Neuronal stem cell (in vitro differentiated cells): ENCODE results near the gene LY6G6C.

Source experiments
- DNase-seq: peaks from one replicate; pipeline ENCODE4 v3.0.0-alpha.2; 2013; ENCODE audit warnings: low spot score
- H2AFZ ChIP-seq: one replicate; pipeline ENCODE4 v1.6.1; 2013; ENCODE audit warnings: mild to moderate bottlenecking, low read length, inconsistent platforms
- H2AK5ac ChIP-seq: 2 replicates; pipeline ENCODE4 v1.6.1; 2013; ENCODE audit warnings: low read depth, mild to moderate bottlenecking, inconsistent platforms, low read length, moderate library complexity, mixed read lengths
- H2BK120ac ChIP-seq: 2 replicates; pipeline ENCODE4 v1.6.1; 2013; ENCODE audit warnings: low read depth, mild to moderate bottlenecking, inconsistent platforms, low read length, moderate library complexity, mixed read lengths
- H2BK12ac ChIP-seq: one replicate; pipeline ENCODE4 v1.6.1; 2013; ENCODE audit warnings: low read length, inconsistent platforms
- H2BK15ac ChIP-seq: 2 replicates; pipeline ENCODE4 v1.6.1; 2013; ENCODE audit warnings: mild to moderate bottlenecking, low read length, inconsistent platforms, mixed read lengths
- H2BK5ac ChIP-seq: one replicate; pipeline ENCODE4 v1.6.1; 2013; ENCODE audit warnings: inconsistent platforms, mild to moderate bottlenecking, low read length, moderate library complexity
- H3K14ac ChIP-seq: one replicate; pipeline ENCODE4 v1.6.1; 2013; ENCODE audit warnings: low read length, inconsistent platforms
- H3K18ac ChIP-seq: 2 replicates; pipeline ENCODE4 v1.6.1; 2013; ENCODE audit warnings: low read length, inconsistent platforms
- H3K23ac ChIP-seq: 2 replicates; pipeline ENCODE4 v1.6.1; 2013; ENCODE audit warnings: low read depth, mild to moderate bottlenecking, mixed read lengths, low read length, inconsistent platforms; ENCODE audit not compliant: poor library complexity
- H3K27ac ChIP-seq: replicated peaks from 3 replicates; pipeline ENCODE4 v1.5.1; 2013; ENCODE audit warnings: low read length, inconsistent platforms
- H3K27me3 ChIP-seq, 3 experiments: 2 replicates each; pipeline ENCODE4 v1.6.1; 2013; ENCODE audit warnings: low read length in 3 of 3, mild to moderate bottlenecking in 2 of 3, inconsistent platforms in 1 of 3, low read depth in 1 of 3, mixed read lengths in 1 of 3, moderate library complexity in 1 of 3; ENCODE audit not compliant: control insufficient read depth in 3 of 3, insufficient read depth in 3 of 3
- H3K36me3 ChIP-seq, 2 donors: replicated peaks in 1 of 2; 2 replicates each; pipeline ENCODE4 v1.6.1; 2013; ENCODE audit warnings: low read length in 2 of 2; ENCODE audit not compliant: control insufficient read depth in 2 of 2, insufficient read depth in 2 of 2
- H3K4ac ChIP-seq: 2 replicates; pipeline ENCODE4 v1.6.1; 2013; ENCODE audit warnings: inconsistent platforms, mild to moderate bottlenecking, low read length, moderate library complexity
- H3K4me1 ChIP-seq, 2 donors: 1 replicate in 1 of 2; 2 replicates in 1 of 2; pipeline ENCODE4 v1.6.1; 2013; ENCODE audit warnings: low read length in 2 of 2, low read depth in 1 of 2; ENCODE audit not compliant: control insufficient read depth in 2 of 2, insufficient read depth in 1 of 2
- H3K4me2 ChIP-seq: one replicate; pipeline ENCODE4 v1.6.1; 2013; ENCODE audit warnings: mild to moderate bottlenecking, low read length, inconsistent platforms; ENCODE audit not compliant: insufficient read depth, poor library complexity, severe bottlenecking
- H3K4me3 ChIP-seq, 2 donors: 2 replicates each; pipeline ENCODE4 v1.5.1; 2013; ENCODE audit warnings: low read length in 2 of 2, mild to moderate bottlenecking in 2 of 2, inconsistent platforms in 1 of 2, moderate library complexity in 1 of 2
- H3K79me1 ChIP-seq: one replicate; pipeline ENCODE4 v1.6.1; 2013; ENCODE audit warnings: low read depth, mild to moderate bottlenecking, inconsistent platforms, low read length, moderate library complexity
- H3K9ac ChIP-seq: one replicate; pipeline ENCODE4 v1.6.1; 2013; ENCODE audit warnings: mild to moderate bottlenecking, low read depth, low read length, inconsistent platforms; ENCODE audit not compliant: poor library complexity
- H3K9me3 ChIP-seq, 2 donors: replicated peaks in 1 of 2; 2 replicates each; pipeline versions ENCODE3 to v1.6.1; 2013; ENCODE audit warnings: low read length in 2 of 2, mild to moderate bottlenecking in 2 of 2, inconsistent platforms in 1 of 2, low read depth in 1 of 2, mixed read lengths in 1 of 2, moderate library complexity in 1 of 2; ENCODE audit not compliant: control insufficient read depth in 2 of 2, insufficient read depth in 1 of 2
- H4K8ac ChIP-seq: one replicate; pipeline ENCODE4 v1.6.1; 2013; ENCODE audit warnings: low read depth, mild to moderate bottlenecking, inconsistent platforms, low read length, moderate library complexity
- H4K91ac ChIP-seq: one replicate; pipeline ENCODE4 v1.6.1; 2013; ENCODE audit warnings: low read length, low read depth, mild to moderate bottlenecking, inconsistent platforms; ENCODE audit not compliant: poor library complexity
- WGBS, 2 donors: extraction: QIAGEN DNeasy Blood & Tissue Kit; methylation state at CpG; one replicate each; pipeline ENCODE4 v1.1.7; 2013; ENCODE audit warnings: missing lambda C conversion rate in 2 of 2, mixed read lengths in 1 of 2; ENCODE audit not compliant: insufficient read length in 2 of 2, insufficient replicate concordance in 1 of 2; ENCODE audit errors: extremely low coverage in 2 of 2; 5-methylcytosine and 5-hydroxymethylcytosine counted together

LY6G6C gene

GRCh38 chr6:31742894-31743293 lies 21.3 kb upstream of the LY6G6C start:
- peak overlapping the region; percentile 13 for H3K9ac ChIP-seq
- no peak overlapping the region for H2AFZ ChIP-seq
- no peaks in the 10 kb centered on the region for H3K27me3 ChIP-seq
- no peaks in the 10 kb centered on the region for H3K9me3 ChIP-seq
- H4K91ac ChIP-seq, result no peak overlapping the region
- DNase-seq, result no peak
- WGBS, 2 donors, result no CpG with 5 or more reads among the region's 3 CpGs
- H2BK5ac ChIP-seq, result no peak overlapping the region
- no peak overlapping the region for H3K4me2 ChIP-seq
- H3K36me3 ChIP-seq, result peaks cover 12 to 62% of the 10 kb centered on the region in 2 donors
- H3K4me3 ChIP-seq, result no peak overlapping the region
- no peak overlapping the region for H3K23ac ChIP-seq
- no peak overlapping the region for H3K27ac ChIP-seq
- no peak overlapping the region for H3K4ac ChIP-seq
- no peak overlapping the region for H3K18ac ChIP-seq
- no peak overlapping the region for H2AK5ac ChIP-seq
- H3K79me1 ChIP-seq, result no peaks in the 10 kb centered on the region
- H2BK15ac ChIP-seq, result no peak overlapping the region
- H4K8ac ChIP-seq, result no peak overlapping the region
- H2BK12ac ChIP-seq, result peak overlapping the region; percentile 18
- H3K14ac ChIP-seq, result no peak overlapping the region
- peaks cover 16 to 22% of the 10 kb centered on the region in 2 donors for H3K4me1 ChIP-seq
- H2BK120ac ChIP-seq, result no peak overlapping the region

GRCh38 chr6:31741815-31742214 lies 20.3 kb upstream of the LY6G6C start:
- H3K4me2 ChIP-seq, result no peak overlapping the region
- no peaks in the 10 kb centered on the region for H3K27me3 ChIP-seq
- no peak overlapping the region for H4K8ac ChIP-seq
- peaks cover 1% of the 10 kb centered on the region for H3K79me1 ChIP-seq
- no peak overlapping the region for H3K14ac ChIP-seq
- DNase-seq, result no peak
- no peak overlapping the region for H3K9ac ChIP-seq
- WGBS, 2 donors, result no CpG with 5 or more reads among the region's 2 CpGs
- H3K9me3 ChIP-seq, result no peaks in the 10 kb centered on the region
- no peak overlapping the region for H2BK12ac ChIP-seq
- H3K18ac ChIP-seq, result no peak overlapping the region
- H3K27ac ChIP-seq, result no peak overlapping the region
- H2BK15ac ChIP-seq, result no peak overlapping the region
- no peak overlapping the region for H3K4ac ChIP-seq
- no peak overlapping the region for H2AK5ac ChIP-seq
- no peak overlapping the region for H2BK5ac ChIP-seq
- H3K23ac ChIP-seq, result no peak overlapping the region
- H2AFZ ChIP-seq, result no peak overlapping the region
- H3K4me3 ChIP-seq, result no peak overlapping the region
- H2BK120ac ChIP-seq, result no peak overlapping the region
- peaks cover 7 to 51% of the 10 kb centered on the region in 2 donors for H3K36me3 ChIP-seq
- H3K4me1 ChIP-seq, result peaks cover 22 to 26% of the 10 kb centered on the region in 2 donors
- H4K91ac ChIP-seq, result peak overlapping the region; percentile 19

- Histone ChIP-seq H3K36me3 (peaks cover 7 to 47% of the 10 kb centered on the region in 2 donors), H3K79me1 (peaks cover 3% of the 10 kb centered on the region), H3K18ac (peak overlapping the region; percentile 95), H3K4me3 (peak overlapping the region; percentile 71 to 85), H3K23ac (peak overlapping the region; percentile 94), H3K9ac (peak overlapping the region; percentile 84), H3K9me3 (no peaks in the 10 kb centered on the region), H2AK5ac (peak overlapping the region; percentile 99), H2BK15ac (peak overlapping the region; percentile 74), H3K14ac (peak overlapping the region; percentile 89), H2BK5ac (peak overlapping the region; percentile 94), H2BK12ac (peak overlapping the region; percentile 14), H2BK120ac (peak overlapping the region; percentile 47), H4K91ac (peak overlapping the region; percentile 92), H2AFZ (peak overlapping the region; percentile 33), H3K27ac (peak overlapping the region; percentile 80), H3K4me1 (peaks cover 25 to 30% of the 10 kb centered on the region in 2 donors), H3K27me3 (no peaks in the 10 kb centered on the region), H3K4me2 (peak overlapping the region; percentile 83), H3K4ac (peak overlapping the region; percentile 80), H4K8ac (peak overlapping the region; percentile 84)
- no CpG with 5 or more reads among the region's 29 CpGs for WGBS, 2 donors
- DNase-seq, result no peak
These were observed 19.1 kb upstream of the LY6G6C start for GRCh38 chr6:31740397-31741223.

- Histone ChIP-seq H3K4me1 (peaks cover 26 to 28% of the 10 kb centered on the region in 2 donors), H3K27me3 (no peaks in the 10 kb centered on the region), H3K23ac (peak within 1 kb of the TSS; percentile 94), H3K79me1 (peaks cover 3% of the 10 kb centered on the region), H3K4me2 (peak within 1 kb of the TSS; percentile 83), H2AK5ac (peak within 1 kb of the TSS; percentile 99), H3K18ac (peak within 1 kb of the TSS; percentile 95), H3K4me3 (peak within 1 kb of the TSS; percentile 71 to 85), H3K27ac (peak within 1 kb of the TSS; percentile 88), H4K91ac (peak within 1 kb of the TSS; percentile 92), H3K36me3 (peaks cover 7 to 44% of the 10 kb centered on the region in 2 donors), H2AFZ (peak within 1 kb of the TSS; percentile 33), H2BK120ac (peak within 1 kb of the TSS; percentile 47), H2BK5ac (peak within 1 kb of the TSS; percentile 94), H4K8ac (peak within 1 kb of the TSS; percentile 84), H3K14ac (peak within 1 kb of the TSS; percentile 89), H2BK12ac (peak within 1 kb of the TSS; percentile 14), H3K4ac (peak within 1 kb of the TSS; percentile 80), H2BK15ac (peak within 1 kb of the TSS; percentile 74), H3K9ac (peak within 1 kb of the TSS; percentile 84), H3K9me3 (no peaks in the 10 kb centered on the region)
- DNase-seq, result peak; percentile 99
- WGBS, 2 donors, result no CpG with 5 or more reads among the region's 58 CpGs
These were observed 18.3 kb upstream of the LY6G6C start, which contains the start of gene MSH5 for GRCh38 chr6:31739639-31740396. Gene MSH5 (plus strand): TSS chr6:31740005. CDS start chr6:31740467, 462 bp downstream.
